OCI-M1 (cell line): ENCODE data around the gene KRTAP19-7.

Experiments
- DNase-seq: peaks from one replicate; lab custom pipeline; 2025; lab: John Stamatoyannopoulos, UW

Gene KRTAP19-7, protein sequence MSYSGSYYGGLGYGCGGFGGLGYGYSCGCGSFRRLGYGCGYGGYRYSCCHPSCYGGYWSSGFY

DNA sequence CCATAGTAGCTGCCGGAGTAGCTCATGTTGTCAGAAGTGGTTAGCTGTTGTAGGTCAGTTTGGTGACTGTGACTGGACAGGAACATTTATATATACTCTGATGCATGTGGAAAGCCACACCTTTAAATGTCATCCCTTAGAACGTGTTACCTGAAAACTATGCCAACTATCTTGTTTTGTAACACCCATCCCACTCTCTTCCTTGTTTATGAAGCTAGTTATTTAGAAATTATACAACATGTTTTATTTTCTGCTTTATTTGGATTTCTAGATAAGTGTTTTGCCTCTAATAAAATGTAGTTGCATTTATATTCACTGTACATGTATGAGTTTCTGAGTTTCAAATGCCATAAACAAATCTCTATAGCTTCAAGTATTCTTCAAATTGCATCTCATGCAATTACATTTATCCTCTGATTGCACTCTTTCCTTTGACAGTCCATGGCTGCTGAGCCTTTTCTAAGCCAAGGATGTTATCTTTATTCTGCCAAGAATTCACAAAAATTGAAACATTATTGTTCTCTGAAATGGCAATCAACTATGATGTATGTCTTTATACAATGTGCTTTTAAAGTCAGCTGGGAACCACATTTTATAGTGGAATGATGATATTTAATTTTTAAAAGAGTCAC is at the start of gene KRTAP19-7:
KRTAP19-7 (minus strand) TSS at position 51 of the 632 bp plus-strand sequence; CDS start at position 26, 25 bp downstream.
- no peak for DNase-seq

DNA sequence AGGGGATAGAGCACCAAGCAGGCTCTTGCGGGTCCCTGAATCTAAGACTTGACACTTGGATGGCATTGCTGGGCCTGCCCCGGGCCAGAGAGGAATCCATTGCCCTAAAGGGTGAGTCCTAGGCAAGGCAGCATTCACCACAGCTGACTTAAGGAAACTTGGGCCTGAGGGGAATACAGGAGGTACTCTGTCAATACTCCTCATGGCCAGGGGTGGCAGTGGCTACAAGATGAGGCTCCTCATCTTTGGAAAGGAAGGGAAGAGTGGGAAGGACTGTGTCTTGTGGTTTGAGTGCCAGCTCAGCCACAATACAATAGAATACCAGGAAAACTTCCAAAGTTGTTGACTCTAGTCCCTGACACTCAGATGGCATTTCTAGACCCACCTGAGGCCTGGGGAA is 44.9 kb upstream of the KRTAP19-7 start:
- no peak for DNase-seq

DNA sequence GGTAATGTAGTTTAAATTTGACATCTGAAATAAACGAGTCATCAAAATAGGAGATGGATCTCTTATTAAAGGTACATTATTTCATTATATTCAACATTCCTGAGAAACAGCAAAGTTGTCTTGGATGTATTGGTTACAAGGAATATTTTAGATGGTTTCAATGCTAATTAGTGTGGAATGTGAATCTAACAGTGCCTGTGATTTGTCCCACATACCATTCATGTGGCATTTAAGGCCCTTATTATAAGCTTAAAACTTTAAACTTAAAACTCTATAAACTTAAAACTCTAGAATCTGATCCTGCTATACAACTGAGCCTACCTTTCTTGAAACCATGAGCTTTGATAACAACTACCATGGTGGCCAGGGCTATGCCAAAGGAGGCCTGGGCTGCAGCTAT is 39.7 kb upstream of the KRTAP19-7 start, which contains the start of gene KRTAP22-1:
KRTAP22-1 (plus strand) TSS at position 301 of the 400 bp plus-strand sequence.
- no peak for DNase-seq

DNA sequence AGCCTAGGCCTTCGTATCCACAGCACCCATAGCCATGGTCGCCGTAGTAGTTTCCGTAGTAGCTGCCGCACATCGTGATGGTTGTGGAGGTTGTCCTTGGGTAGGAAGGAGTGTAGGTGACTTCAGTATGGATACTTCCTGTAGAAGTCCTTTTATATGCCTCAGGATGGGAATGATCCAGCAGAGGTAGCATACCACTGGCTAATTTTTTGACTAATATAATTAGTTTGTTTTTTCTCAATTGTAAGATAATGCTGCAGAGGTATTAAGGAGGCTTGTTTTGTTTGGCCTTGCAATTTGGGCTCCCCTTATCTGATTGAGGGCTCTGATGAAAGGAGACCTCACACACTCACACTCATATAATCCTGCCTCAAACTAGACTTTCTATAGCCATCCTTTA is 37.7 kb upstream of the KRTAP19-7 start, which contains the start of gene KRTAP6-2:
KRTAP6-2 (minus strand) TSS at position 101 of the 400 bp plus-strand sequence; CDS start at position 73, 28 bp downstream.
- no peak for DNase-seq

DNA sequence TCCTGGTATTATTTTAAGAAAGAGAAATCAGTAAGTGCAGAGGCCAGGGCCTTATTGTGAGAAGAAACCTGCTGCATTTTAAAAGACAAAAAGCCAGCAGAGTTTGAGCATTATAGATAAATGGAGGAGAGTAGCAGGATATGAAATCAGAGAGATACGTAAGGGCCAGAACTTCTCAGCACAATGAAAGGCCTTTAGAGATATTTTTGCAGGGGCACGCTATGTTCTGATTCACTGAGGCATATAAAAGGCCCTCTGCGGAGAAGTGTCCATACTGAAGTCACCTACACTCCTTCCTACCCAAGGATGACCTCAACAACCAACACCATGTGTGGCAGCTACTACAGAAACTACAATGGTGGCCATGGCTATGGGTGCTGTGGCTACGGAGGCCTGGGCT is 31.0 kb upstream of the KRTAP19-7 start, which contains the start of gene KRTAP6-3:
KRTAP6-3 (plus strand) TSS at position 301 of the 400 bp plus-strand sequence; CDS start at position 307, 6 bp downstream.
- no peak for DNase-seq

DNA sequence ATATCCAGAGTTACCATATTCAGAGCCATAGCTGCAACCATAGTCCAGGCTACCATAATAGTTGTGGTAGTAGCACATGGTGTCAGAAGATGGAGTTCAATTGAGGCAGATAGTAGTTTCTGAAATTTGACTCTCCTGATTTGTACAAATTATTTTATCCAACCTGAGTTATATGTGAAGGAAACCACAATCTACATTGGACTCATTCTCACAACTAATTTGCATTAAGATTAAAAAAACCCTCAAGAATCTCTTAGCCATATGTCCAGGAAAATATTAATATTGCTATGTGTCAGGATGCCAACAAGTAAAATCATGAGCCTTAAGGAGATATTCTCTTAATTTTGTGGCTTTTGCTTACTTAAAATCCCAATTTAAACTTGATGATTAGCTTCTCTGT is 29.2 kb upstream of the KRTAP19-7 start, which contains the start of gene KRTAP22-2:
KRTAP22-2 (minus strand) TSS at position 101 of the 400 bp plus-strand sequence.
- DNase-seq, result no peak

DNA sequence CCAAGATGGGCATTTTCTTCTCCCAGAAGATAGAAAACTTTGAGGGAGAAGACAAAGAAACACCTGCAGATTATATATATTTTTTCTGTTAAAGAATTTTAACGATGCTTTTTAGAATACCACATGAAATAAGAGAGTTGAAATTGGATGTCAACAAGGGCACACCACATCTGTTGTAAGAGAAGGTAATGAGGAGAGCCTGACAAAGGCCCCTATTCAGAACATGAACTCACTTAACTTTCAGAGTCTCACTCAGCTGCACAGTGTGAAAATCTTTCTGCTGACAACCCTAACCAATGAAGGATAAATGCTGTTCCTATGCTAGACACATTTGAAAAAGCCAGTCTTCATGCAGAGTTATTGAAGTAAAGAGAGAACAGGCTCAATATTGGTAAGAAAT is 21.8 kb upstream of the KRTAP19-7 start:
- no peak for DNase-seq

DNA sequence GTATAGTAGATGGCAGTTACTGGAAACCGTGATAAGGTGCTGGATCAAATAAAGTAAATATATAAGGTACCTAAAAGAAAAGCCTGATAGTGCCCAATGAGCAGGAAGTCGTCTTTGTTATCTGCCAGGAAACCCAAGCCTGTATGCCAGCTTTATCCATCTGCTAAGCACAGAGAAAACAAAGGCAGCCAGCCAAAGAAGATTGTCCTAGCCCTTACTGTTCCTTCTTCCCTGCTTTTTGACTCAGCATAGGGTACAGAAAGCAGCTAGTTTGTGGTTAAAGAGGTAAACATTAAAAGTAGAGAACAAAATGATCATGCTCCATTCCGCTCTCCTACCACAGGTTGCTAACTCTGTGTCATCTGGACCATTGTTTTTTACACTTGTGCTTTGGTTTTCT is 19.0 kb upstream of the KRTAP19-7 start:
- no peak for DNase-seq

DNA sequence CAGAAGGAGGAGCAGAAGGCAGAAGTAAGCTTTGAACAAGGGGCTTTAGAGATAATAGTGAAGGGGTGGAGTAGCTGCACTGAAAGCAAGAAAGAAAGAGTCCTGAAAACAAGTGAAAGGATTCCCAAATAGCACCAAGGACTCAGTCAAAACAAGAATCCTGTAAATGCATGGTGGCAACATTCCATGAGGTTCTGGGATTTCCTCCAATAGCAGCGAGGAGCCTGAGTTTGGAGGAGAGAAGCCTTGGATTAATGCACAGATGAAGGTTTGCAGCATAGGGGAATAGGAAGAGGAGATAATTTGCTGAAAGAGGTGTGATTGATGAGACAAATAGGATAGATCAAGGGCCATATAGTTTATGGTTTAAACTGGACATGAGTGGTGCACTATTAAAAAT is 18.2 kb upstream of the KRTAP19-7 start:
- DNase-seq, result no peak

DNA sequence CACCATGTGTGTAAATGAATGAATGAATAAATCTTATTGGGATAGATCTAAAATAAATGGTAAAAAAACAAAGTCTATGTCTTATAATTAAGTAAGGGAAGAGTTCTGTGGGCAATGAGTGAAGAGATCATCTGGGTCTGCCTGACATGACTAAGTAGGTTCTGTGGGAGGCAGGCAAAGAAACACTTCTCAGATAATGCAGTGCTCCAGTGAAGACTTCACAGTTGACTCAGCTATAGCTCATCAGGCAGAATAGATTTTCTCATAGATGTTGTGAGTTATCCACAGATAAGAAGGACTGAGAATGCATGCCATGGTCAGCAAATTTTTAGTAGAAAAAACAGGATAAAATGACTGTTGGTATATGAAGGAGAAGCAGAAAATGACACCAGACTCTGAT is 16.7 kb upstream of the KRTAP19-7 start:
- DNase-seq, result no peak

DNA sequence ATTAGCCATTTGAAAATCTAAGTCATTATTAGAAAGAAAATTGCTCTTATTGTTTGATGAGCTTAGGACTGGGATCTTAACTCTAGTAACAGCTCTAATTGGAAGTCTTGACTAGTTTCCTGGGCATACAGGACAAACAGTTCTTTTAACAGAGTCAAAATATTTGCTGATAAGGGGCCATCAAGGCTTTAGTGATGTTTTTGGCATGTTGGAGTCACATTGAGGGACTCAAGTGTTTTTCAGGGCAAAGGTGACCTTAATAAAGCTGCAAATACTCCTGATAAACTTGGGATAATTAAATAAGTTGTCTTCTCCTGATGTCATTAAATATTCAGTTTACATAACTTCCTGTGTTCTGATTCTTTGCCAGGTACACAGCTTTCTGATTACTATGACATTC is 6.5 kb upstream of the KRTAP19-7 start:
- DNase-seq, result no peak

DNA sequence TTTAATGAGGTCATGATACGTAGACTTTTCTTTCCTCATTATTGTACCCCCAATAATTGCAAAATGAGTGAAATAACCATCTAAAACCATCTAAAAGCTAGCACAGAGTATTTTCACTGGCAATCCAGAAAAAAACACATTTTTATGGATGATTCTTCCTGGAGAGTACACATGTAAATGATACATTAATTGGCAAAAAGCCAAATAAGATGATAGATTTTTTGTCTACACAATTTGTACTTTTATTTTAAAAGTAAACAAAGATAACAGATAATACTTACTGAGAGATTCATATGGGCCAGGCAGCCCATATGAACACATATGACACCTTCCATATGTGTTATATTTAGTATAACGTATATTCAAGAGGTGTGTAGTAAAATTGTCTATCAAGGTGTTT is 2.5 kb upstream of the KRTAP19-7 start:
- DNase-seq, result no peak

DNA sequence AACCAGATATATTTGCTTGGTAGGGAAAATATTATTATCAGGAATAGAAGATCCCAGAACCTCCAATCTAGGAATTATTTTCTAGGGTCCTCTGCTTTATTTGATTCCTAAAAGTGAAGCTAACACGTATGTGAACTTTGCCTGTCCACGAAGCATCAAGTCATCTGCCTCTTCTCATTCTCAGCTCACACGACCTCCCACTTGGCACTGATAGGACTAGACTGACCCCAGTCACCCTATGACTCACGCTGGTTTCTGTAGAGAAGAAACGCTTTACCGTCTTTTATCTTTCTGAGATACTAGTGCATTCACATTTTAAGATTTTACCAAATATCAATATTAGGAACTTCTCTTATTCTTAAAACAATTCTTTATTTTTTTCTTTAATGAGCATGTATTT is 2.0 kb upstream of the KRTAP19-7 start:
- peak; percentile 7 for DNase-seq

DNA sequence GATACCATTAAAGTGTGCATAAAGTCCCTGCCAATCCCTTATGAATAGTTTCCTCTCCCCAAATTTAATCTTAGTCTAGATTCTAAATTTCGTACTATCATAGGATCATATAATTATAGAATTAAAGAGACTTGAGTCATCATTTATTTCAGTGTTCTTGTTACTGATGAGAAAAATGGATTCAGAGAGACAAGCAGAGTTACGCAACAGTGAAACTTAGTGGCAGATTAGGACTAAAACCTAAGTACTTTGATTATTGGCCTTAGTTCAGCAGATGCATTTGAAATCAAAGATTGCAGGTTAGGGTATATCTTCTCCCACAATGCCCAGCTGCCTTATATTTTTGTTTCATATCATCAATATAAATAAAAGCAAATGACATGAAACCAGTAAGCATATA is 843 bp upstream of the KRTAP19-7 start:
- no peak for DNase-seq

DNA sequence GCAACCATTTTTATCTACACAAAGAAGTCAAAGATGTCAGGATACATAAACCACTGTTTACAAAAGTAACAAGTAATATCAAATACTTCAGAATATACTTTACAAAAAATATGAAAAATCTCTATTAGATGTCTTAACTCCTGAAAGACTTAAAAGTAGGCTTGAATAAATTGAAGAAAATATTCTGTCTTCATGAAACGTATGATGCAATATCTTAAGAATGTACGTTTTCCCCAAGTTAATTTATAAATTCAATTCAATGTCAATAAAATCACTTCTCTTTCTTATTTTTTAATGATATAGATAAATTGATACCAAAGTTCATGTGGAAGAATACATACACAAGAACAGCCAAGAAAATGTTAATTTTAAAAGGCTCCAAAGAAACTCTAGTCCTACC is 6.0 kb downstream of the KRTAP19-7 start:
- no peak for DNase-seq

DNA sequence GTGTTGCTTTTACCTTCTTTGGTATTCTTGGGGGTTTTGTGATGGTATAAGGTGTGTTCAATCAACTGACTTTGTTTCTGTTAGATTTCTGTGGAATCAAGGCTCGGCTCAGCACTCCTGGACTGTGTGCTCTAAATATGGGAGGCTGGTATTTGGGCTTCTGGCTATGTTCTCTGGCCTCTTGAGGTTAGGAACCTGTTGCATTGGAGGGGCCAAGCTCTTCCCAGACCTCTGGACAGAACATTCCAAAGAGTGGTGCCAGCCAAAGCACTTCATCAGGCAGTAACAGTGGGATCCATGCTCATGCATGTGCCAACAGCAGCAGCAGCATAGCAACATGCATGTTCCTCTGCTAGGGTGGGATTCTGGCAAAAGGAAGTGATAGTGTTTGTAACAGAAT is 8.3 kb downstream of the KRTAP19-7 start:
- DNase-seq, result no peak

DNA sequence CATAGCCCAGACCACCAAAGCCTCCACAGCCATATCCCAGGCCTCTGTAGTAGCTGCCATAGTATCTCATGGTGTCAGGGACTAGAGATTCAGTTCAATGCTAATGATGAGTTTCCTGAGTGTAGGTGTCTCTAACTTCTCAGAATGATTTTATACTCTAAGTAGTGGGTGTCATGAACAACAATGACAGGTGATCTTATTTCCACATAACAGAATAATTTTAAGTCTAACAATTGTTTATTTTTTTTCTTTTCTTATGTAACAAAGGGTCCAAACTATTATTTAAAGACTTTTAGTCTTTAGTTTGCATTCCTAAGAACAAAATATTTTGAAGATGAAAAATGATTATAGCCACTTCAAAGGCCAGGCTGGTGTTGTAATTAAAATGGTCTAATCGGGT is 19.4 kb downstream of the KRTAP19-7 start, which contains the start of gene KRTAP19-6:
KRTAP19-6 (minus strand) TSS at position 101 of the 400 bp plus-strand sequence; CDS start at position 70, 31 bp downstream.
- DNase-seq, result no peak

DNA sequence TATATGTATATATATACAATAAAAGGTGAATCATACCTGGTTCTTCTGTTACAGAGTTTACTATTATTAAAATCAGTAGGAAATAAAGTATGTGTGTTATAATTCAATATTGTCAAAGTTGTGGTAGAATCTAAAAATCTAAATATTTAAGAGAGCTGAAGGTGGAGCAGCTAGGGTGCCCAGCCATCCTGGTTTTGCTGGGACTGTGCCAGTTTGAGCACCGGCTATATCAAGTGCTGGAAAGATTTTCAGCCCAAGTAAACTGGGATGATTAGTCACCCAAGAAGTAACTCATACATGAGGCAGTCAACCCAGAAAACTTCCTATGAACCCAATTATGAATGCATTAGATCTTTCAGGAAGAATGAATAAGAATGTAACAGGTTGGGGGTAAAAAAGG is 42.2 kb downstream of the KRTAP19-7 start:
- DNase-seq, result no peak

DNA sequence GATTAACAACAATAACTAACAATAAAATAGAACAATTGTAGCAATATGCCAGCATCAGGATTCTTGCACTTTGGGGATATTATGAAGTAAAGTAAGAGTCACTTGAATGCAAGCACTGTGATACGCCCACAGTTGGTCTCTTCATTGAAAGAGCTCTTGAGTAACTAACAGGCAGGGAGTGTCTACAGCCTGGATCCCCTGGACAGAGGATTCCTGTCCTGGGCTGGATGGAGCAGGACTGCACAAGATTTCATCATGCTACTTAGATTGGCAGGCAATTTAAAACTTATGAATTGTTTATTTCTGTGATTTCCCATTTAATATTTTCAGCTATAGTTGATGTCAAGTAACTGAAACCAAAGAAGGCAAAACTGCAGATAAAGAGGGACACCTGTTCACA is 45.4 kb downstream of the KRTAP19-7 start:
- DNase-seq, result no peak
